ENCODE measurements around the gene RPL22L1.

GRCh38 chr3:170835336-170835735 is 34.7 kb downstream of the RPL22L1 start:
- TF ChIP-seq, protein P1, sequence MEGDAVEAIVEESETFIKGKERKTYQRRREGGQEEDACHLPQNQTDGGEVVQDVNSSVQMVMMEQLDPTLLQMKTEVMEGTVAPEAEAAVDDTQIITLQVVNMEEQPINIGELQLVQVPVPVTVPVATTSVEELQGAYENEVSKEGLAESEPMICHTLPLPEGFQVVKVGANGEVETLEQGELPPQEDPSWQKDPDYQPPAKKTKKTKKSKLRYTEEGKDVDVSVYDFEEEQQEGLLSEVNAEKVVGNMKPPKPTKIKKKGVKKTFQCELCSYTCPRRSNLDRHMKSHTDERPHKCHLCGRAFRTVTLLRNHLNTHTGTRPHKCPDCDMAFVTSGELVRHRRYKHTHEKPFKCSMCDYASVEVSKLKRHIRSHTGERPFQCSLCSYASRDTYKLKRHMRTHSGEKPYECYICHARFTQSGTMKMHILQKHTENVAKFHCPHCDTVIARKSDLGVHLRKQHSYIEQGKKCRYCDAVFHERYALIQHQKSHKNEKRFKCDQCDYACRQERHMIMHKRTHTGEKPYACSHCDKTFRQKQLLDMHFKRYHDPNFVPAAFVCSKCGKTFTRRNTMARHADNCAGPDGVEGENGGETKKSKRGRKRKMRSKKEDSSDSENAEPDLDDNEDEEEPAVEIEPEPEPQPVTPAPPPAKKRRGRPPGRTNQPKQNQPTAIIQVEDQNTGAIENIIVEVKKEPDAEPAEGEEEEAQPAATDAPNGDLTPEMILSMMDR (conservative IDR thresholded peaks at IDR 0.05; ENCODE audit: low read length): no peak
- no peak for TF ChIP-seq EZH2phosphoT487 (IDR thresholded peaks at IDR 0.05; ENCODE audit: borderline replicate concordance, low read depth, low read length)
